PC-3 (cell line): Measurements from ENCODE around the gene GPC6.

ENCODE experiments used
- CTCF ChIP-seq: fragments of 300-600 bp; sonication (generic); conservative IDR thresholded peaks from 2 replicates; pipeline ENCODE4 v1.5.1; 2017; ENCODE audit warnings: antibody characterized with exemption, low read depth, mild to moderate bottlenecking, low read length
- EZH2 ChIP-seq: fragments of 300-600 bp; sonication (generic); IDR thresholded peaks from one replicate; pipeline ENCODE4 v1.6.1; 2017; ENCODE audit warnings: antibody characterized with exemption, mild to moderate bottlenecking, low read length; ENCODE audit not compliant: unreplicated experiment
- EZH2phosphoT487 ChIP-seq: fragments of 300-600 bp; sonication (generic); IDR thresholded peaks from 2 replicates; pipeline ENCODE4 v1.6.1; 2018; ENCODE audit warnings: mild to moderate bottlenecking, antibody characterized with exemption, low read length, borderline replicate concordance

GRCh38 chr13:93996481-93996880, 769.9 kb downstream of the GPC6 start:
- TF ChIP-seq CTCF (no peak), EZH2 (no peak), EZH2phosphoT487 (no peak)
